Ovary (tissue), 9 donors: ENCODE measurements around the gene CDSN. TPM values are rescaled to one million over a fixed set of nuclear protein-coding genes. Genes with fewer than 3 reads are reported as not detected.

Source experiments
- DNase-seq, 5 donors: peaks; one replicate each; pipeline ENCODE4 v3.0.0-alpha.2; 2019 to 2020
- H3K27ac ChIP-seq, 2 donors: fragments of 200-600 bp; one replicate each; pipeline versions ENCODE4 v1.5.1 to v1.8.0; 2019 to 2022
- H3K27me3 ChIP-seq: fragments of 200-600 bp; one replicate; pipeline ENCODE4 v1.8.0; 2022
- H3K36me3 ChIP-seq: fragments of 200-600 bp; sonication (generic); one replicate; pipeline ENCODE4 v1.5.1; 2019
- H3K4me1 ChIP-seq: one replicate; pipeline ENCODE4 v1.8.1; 2013; ENCODE audit warnings: mild to moderate bottlenecking, moderate library complexity; ENCODE audit not compliant: insufficient read depth
- H3K4me3 ChIP-seq: fragments of 200-600 bp; sonication (generic); one replicate; pipeline ENCODE4 v1.5.1; 2017
- H3K9me3 ChIP-seq, 2 donors: fragments of 200-600 bp in 1 of 2; sonication (generic) in 1 of 2; one replicate each; pipeline versions ENCODE4 v1.5.1 to v1.8.1; 2013 to 2019; ENCODE audit warnings: mild to moderate bottlenecking in 1 of 2, moderate library complexity in 1 of 2
- EP300 ChIP-seq: sonication (generic); formaldehyde crosslinking; IDR thresholded peaks from one replicate; pipeline ENCODE4 v1.6.1; 2017; ENCODE audit warnings: antibody characterized with exemption
- POLR2A ChIP-seq: fragments of 450-650 bp; IDR thresholded peaks from one replicate; pipeline ENCODE4 v1.6.1; 2017; ENCODE audit warnings: antibody characterized with exemption, mild to moderate bottlenecking, moderate library complexity
- WGBS, 3 donors: extraction: QIAGEN DNeasy Blood & Tissue Kit in 1 of 3; methylation state at CpG; one replicate each; pipeline versions ENCODE4 v1.1.5 to v1.1.7; 2013 to 2017; 5-methylcytosine and 5-hydroxymethylcytosine counted together
- intact Hi-C, 4 donors: fragments of 100-400 bp; cut with DNase I; formaldehyde crosslinking; loops; one replicate each; pipeline versions ENCODE4 v1.11.0 to v1.15.1; 2022 to 2023
- polyA plus RNA-seq, 2 donors: library from polyadenylated mRNA; stranded (reverse); fragments of 200-250 nt in 1 of 2; fragments of 350-450 nt in 1 of 2; fragmentation: Illumina TruSeq in 1 of 2; extraction: RNeasy Lipid Tissue Mini Kit (QIAGEN cat#74804) in 1 of 2; gene quantifications; one replicate each; pipeline ENCODE4 v1.2.3, GENCODE V29; 2013 to 2014
- total RNA-seq, 7 donors: library from RNA; depleted of rRNA in 2 of 7; stranded (reverse); fragments of >200 nt in 2 of 7; fragmentation: NEBNext Ultra II Directional in 3 of 7; extraction: Animal tissue kit (Norgen Biotek cat#: 25700) in 3 of 7; gene quantifications; one replicate each; pipeline versions ENCODE4 v1.1.0 to v1.2.4, GENCODE V29; 2016 to 2023
- TF ChIP-seq, protein P1 (sequence below), 3 donors: fragments of 450-650 bp in 2 of 3; fragments of 200-600 bp in 1 of 3; IDR thresholded peaks; one replicate each; pipeline versions ENCODE4 v1.5.1 to v1.8.0; 2016 to 2022; ENCODE audit warnings: antibody characterized with exemption in 3 of 3, mild to moderate bottlenecking in 1 of 3
- donor health status: DM: no; HTN: no; CAD: no; lungs with moderate emphysema.
- donor health status: DM: no; HTN: no; CAD: no.
- donor health status: Bipolar disorder and iron deficiency.
- donor health status: DM: yes; HTN: yes; CAD: no.
- donor health status: DM: no; HTN: no; CAD: no.
- donor health status: DM: yes; HTN: yes; CAD: no.

Gene CDSN
- total and polyA plus RNA-seq, 9 donors = 0.05 to 0.34 TPM; not detected in 7

DNA sequence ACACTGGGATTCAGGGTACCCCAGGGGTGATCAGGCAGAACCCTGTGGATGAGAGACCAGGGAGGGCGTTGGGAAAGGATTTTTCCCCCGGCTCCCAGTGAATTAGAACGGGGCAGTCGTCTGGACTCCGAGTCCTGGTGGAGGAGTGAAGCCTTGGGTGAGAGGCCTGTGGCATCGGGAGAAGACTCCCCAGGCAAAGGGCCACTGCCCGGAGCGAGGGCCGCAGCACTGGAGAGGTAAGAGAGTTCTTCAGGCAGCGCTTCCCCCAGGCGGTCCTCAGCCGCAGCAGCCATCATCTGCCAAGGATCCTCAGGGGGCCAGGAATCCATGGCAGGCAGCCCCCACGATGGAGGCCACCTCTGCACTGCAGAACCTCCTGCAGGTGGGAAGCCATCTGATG, 8.5 kb downstream of the CDSN start:
- H3K27me3 ChIP-seq = no peaks in the 10 kb centered on the region
- no peaks in the 10 kb centered on the region for H3K9me3 ChIP-seq
- no peaks in the 10 kb centered on the region for H3K36me3 ChIP-seq
- no peak for TF ChIP-seq EP300
- TF ChIP-seq POLR2A = no peak
- TF ChIP-seq, protein P1, sequence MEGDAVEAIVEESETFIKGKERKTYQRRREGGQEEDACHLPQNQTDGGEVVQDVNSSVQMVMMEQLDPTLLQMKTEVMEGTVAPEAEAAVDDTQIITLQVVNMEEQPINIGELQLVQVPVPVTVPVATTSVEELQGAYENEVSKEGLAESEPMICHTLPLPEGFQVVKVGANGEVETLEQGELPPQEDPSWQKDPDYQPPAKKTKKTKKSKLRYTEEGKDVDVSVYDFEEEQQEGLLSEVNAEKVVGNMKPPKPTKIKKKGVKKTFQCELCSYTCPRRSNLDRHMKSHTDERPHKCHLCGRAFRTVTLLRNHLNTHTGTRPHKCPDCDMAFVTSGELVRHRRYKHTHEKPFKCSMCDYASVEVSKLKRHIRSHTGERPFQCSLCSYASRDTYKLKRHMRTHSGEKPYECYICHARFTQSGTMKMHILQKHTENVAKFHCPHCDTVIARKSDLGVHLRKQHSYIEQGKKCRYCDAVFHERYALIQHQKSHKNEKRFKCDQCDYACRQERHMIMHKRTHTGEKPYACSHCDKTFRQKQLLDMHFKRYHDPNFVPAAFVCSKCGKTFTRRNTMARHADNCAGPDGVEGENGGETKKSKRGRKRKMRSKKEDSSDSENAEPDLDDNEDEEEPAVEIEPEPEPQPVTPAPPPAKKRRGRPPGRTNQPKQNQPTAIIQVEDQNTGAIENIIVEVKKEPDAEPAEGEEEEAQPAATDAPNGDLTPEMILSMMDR (IDR thresholded peaks at IDR 0.05) = no peak
- no peak overlapping the region for H3K4me3 ChIP-seq
- peaks cover 5% of the 10 kb centered on the region for H3K4me1 ChIP-seq
- WGBS, 3 donors = 86 to 89% (median 87%) methylated on average over 13 of the region's 13 CpGs
- no peak overlapping the region for H3K27ac ChIP-seq
- intact Hi-C loops = no loop called here
- DNase-seq = no peak

DNA sequence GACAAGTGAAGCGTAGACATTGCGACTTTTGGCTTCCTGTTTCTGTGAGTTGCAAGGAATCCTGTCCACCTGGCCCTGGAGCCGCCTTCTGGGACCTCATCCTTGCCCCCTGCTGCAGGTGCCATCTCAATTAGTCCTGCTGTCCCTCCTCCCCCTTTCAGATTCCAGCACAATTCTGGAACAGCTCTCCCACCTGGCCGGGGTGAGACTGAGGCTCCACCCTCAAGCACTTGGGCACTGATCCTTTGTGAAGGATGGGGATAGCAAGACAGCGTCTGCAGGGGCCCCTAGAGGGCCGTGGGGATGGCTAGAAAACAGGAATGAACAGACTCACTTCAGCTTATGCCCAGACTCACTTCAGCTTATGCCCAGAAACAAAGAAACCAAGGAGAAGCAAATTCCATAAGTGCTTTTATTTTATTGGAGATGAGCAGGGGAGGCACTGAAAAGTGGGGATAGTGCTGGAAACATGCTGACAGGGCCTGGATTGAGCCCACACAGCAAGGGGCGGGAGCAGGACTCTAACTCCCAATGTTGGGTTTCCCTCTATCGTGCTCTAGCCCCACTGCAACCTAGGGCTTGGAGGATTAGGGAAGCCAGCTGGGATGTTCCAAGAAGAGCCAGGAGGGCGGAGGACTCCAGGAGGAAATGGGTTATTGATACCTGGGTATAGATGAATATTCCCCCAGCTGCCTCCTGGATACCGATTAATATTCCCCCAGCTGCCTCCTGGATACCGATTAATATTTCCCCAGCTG, 9.2 kb downstream of the CDSN start:
- Histone ChIP-seq H3K4me1 (peaks cover 3% of the 10 kb centered on the region), H3K36me3 (no peaks in the 10 kb centered on the region), H3K4me3 (no peak overlapping the region), H3K9me3 (no peaks in the 10 kb centered on the region), H3K27ac (no peak overlapping the region), H3K27me3 (no peaks in the 10 kb centered on the region)
- no peak for DNase-seq
- TF ChIP-seq EP300 = no peak
- TF ChIP-seq, protein P1 (IDR thresholded peaks at IDR 0.05) = no peak
- no peak for TF ChIP-seq POLR2A
- intact Hi-C loops = no loop called here
- WGBS, 3 donors = 66 to 74% (median 67%) methylated on average over 11 of the region's 11 CpGs

DNA sequence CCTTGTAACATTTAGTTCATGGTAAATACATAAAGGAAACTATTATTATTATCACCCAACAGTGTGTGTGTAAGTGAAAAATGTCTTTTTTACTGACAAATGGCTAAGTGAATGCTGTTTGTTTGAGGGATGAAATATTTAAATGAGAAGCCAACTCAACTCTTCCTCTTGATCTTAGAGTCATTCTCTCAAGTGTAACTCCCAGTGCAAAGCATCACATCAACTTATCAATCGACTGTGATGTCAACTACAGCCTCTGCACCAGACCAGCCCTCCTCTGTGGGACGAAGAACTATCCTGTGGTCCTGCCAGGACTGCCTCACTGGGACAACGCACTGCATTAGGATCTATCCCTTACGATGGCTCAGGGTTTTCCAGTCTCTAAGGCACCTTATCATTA, 13.2 kb downstream of the CDSN start:
- no peaks in the 10 kb centered on the region for H3K36me3 ChIP-seq
- no peaks in the 10 kb centered on the region for H3K4me1 ChIP-seq
- DNase-seq = peak in 1 of 5 donors; percentile 2
- no peak overlapping the region for H3K27ac ChIP-seq
- H3K9me3 ChIP-seq = no peaks in the 10 kb centered on the region
- no peaks in the 10 kb centered on the region for H3K27me3 ChIP-seq
- no peak overlapping the region for H3K4me3 ChIP-seq
- intact Hi-C loops = no loop called here
- WGBS, 3 donors = 57 to 61% (median 60%) methylated on average over 4 of the region's 4 CpGs
- TF ChIP-seq POLR2A (no peak), EP300 (no peak)
- TF ChIP-seq, protein P1 (IDR thresholded peaks at IDR 0.05) = no peak

DNA sequence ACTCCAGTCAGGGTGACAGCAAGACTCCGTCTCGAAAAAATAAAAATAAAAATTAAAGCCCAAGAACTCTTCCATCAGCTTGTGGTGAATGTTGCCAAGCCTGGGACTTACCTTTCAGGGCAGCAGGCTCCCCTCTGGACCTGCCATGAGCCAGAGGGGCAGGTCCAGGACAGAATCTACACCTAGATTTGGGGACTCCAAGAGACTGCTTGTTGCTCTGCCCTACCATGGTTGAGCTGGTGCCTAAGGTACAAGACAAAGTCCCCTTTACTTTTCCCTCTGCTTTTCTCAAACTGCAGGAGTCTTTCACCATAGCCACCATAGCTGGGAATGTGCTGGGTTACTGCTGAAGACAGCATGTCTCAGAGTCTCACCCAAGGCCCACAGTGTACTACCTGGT, 17.1 kb downstream of the CDSN start:
- TF ChIP-seq, protein P1 (IDR thresholded peaks at IDR 0.05) = no peak
- TF ChIP-seq POLR2A (no peak), EP300 (no peak)
- H3K27me3 ChIP-seq = no peaks in the 10 kb centered on the region
- 77 to 97% (median 91%) methylated on average over 2 of the region's 2 CpGs for WGBS, 3 donors
- intact Hi-C loops = no loop called here
- no peak overlapping the region for H3K27ac ChIP-seq
- no peak for DNase-seq
- no peaks in the 10 kb centered on the region for H3K36me3 ChIP-seq
- no peak overlapping the region for H3K4me3 ChIP-seq
- H3K9me3 ChIP-seq = no peaks in the 10 kb centered on the region
- no peaks in the 10 kb centered on the region for H3K4me1 ChIP-seq
